Esophagus (tissue), 2 donors: ENCODE results near the gene SLC2A4. TPM values are rescaled to one million over a fixed set of nuclear protein-coding genes. Genes with fewer than 3 reads are reported as not detected.
A peak's percentile ranks its signal among the peaks of the same experiment; 100 is the strongest.

Experiments
- H3K27ac ChIP-seq, 2 donors: one replicate each; pipeline ENCODE4 v1.5.1; 2013; ENCODE audit warnings: low read depth in 2 of 2, mild to moderate bottlenecking in 2 of 2, inconsistent platforms in 1 of 2, low read length in 1 of 2, moderate library complexity in 1 of 2
- H3K27me3 ChIP-seq, 2 donors: one replicate each; pipeline ENCODE4 v1.6.1; 2013; ENCODE audit warnings: low read length in 2 of 2, control low read depth in 1 of 2, mild to moderate bottlenecking in 1 of 2; ENCODE audit not compliant: insufficient read depth in 2 of 2, control insufficient read depth in 1 of 2
- H3K36me3 ChIP-seq, 2 donors: one replicate each; pipeline ENCODE4 v1.6.1; 2013; ENCODE audit warnings: low read length in 1 of 2; ENCODE audit not compliant: control insufficient read depth in 2 of 2, insufficient read depth in 2 of 2
- H3K4me1 ChIP-seq, 2 donors: one replicate each; pipeline ENCODE4 v1.6.1; 2013; ENCODE audit warnings: low read length in 1 of 2; ENCODE audit not compliant: control insufficient read depth in 2 of 2, insufficient read depth in 2 of 2
- H3K4me3 ChIP-seq, 2 donors: one replicate each; pipeline ENCODE4 v1.5.1; 2013; ENCODE audit warnings: low read length in 2 of 2, mild to moderate bottlenecking in 2 of 2, low read depth in 1 of 2, moderate library complexity in 1 of 2
- H3K9me3 ChIP-seq, 2 donors: one replicate each; pipeline ENCODE4 v1.6.1; 2013; ENCODE audit warnings: mild to moderate bottlenecking in 2 of 2, low read depth in 1 of 2, low read length in 1 of 2, moderate library complexity in 1 of 2; ENCODE audit not compliant: control insufficient read depth in 2 of 2, insufficient read depth in 1 of 2
- WGBS, 2 donors: extraction: QIAGEN DNeasy Blood & Tissue Kit; methylation state at CpG; one replicate each; pipeline ENCODE4 v1.1.7; 2013; 5-methylcytosine and 5-hydroxymethylcytosine counted together
- polyA plus RNA-seq, 2 donors: library from polyadenylated mRNA; stranded (reverse); fragments of 200-250 nt; gene quantifications; one replicate each; pipeline ENCODE4 v1.2.3, GENCODE V29; 2013
- donor health status: healthy with polysubstance abuse.
- donor health status: Bipolar disorder and iron deficiency.

The SLC2A4 gene
- 1 to 10 TPM; 5.4 to 7.6 TPM for polyA plus RNA-seq

GRCh38 chr17:7281074-7281952 is at the start of gene SLC2A4:
Gene SLC2A4, plus strand, starts transcription at chr17:7281718. Its CDS starts 217 bp downstream, at chr17:7281935.
- H3K36me3 ChIP-seq: peaks cover 0 to 3% of the 10 kb centered on the region in 2 donors
- H3K4me3 ChIP-seq: peak within 1 kb of the TSS; percentile 35 to 53
- H3K9me3 ChIP-seq: no peaks in the 10 kb centered on the region
- 0 to 1% methylated on average over 67 to 71 of the region's 71 CpGs for WGBS, 2 donors
- H3K4me1 ChIP-seq: peaks cover 6 to 24% of the 10 kb centered on the region in 2 donors
- peak within 1 kb of the TSS; percentile 82 to 95 for H3K27ac ChIP-seq
- H3K27me3 ChIP-seq: no peaks in the 10 kb centered on the region

- no peak overlapping the region for H3K27ac ChIP-seq
- no peaks in the 10 kb centered on the region for H3K9me3 ChIP-seq
- H3K36me3 ChIP-seq: peaks cover 2 to 30% of the 10 kb centered on the region in 2 donors
- no peak overlapping the region for H3K4me3 ChIP-seq
- peaks cover 10 to 15% of the 10 kb centered on the region in 2 donors for H3K4me1 ChIP-seq
- no peaks in the 10 kb centered on the region for H3K27me3 ChIP-seq
- WGBS, 2 donors: 62 to 75% methylated on average over 5 of the region's 5 CpGs
These were observed 49.4 kb upstream of the SLC2A4 start for GRCh38 chr17:7232114-7232513.

- H3K27me3 ChIP-seq: no peaks in the 10 kb centered on the region
- H3K4me1 ChIP-seq: peaks cover 3 to 15% of the 10 kb centered on the region in 2 donors
- peaks cover 2 to 25% of the 10 kb centered on the region in 2 donors for H3K36me3 ChIP-seq
- peak overlapping the region; percentile 82 to 95 for H3K27ac ChIP-seq
- WGBS, 2 donors: 0 to 1% methylated on average over 9 of the region's 9 CpGs
- no peaks in the 10 kb centered on the region for H3K9me3 ChIP-seq
- H3K4me3 ChIP-seq: peak overlapping the region; percentile 64 to 82
These were observed 47.8 kb upstream of the SLC2A4 start for GRCh38 chr17:7233701-7234082.

GRCh38 chr17:7234083-7234951 is 47.2 kb upstream of the SLC2A4 start, which contains the start of gene DVL2:
Gene DVL2, minus strand, starts transcription at chr17:7234517. Its CDS starts 255 bp downstream, at chr17:7234262.
- WGBS, 2 donors: 1% methylated on average over 66 to 72 of the region's 72 CpGs
- H3K27me3 ChIP-seq: no peaks in the 10 kb centered on the region
- H3K4me3 ChIP-seq: peak within 1 kb of the TSS; percentile 64 to 82
- peaks cover 2 to 19% of the 10 kb centered on the region in 2 donors for H3K36me3 ChIP-seq
- H3K9me3 ChIP-seq: no peaks in the 10 kb centered on the region
- peak within 1 kb of the TSS; percentile 82 to 95 for H3K27ac ChIP-seq
- H3K4me1 ChIP-seq: peaks cover 3 to 10% of the 10 kb centered on the region in 2 donors

GRCh38 chr17:7235693-7236665 is 45.5 kb upstream of the SLC2A4 start:
- Histone ChIP-seq H3K27me3 (no peaks in the 10 kb centered on the region), H3K27ac (peak overlapping the region in 1 of 2 donors; percentile 56), H3K4me3 (no peak overlapping the region), H3K9me3 (no peaks in the 10 kb centered on the region), H3K36me3 (peaks cover 4 to 10% of the 10 kb centered on the region in 2 donors), H3K4me1 (peaks cover 0 to 7% of the 10 kb centered on the region in 2 donors)
- WGBS, 2 donors: 71 to 76% methylated on average over 22 of the region's 22 CpGs

- Histone ChIP-seq H3K27ac (peak overlapping the region; percentile 95 to 98), H3K9me3 (no peaks in the 10 kb centered on the region), H3K4me3 (no peak overlapping the region), H3K27me3 (no peaks in the 10 kb centered on the region), H3K4me1 (peaks cover 0 to 11% of the 10 kb centered on the region in 2 donors), H3K36me3 (peaks cover 4 to 10% of the 10 kb centered on the region in 2 donors)
- WGBS, 2 donors: 81 to 83% methylated on average over 6 of the region's 6 CpGs
These were observed 44.7 kb upstream of the SLC2A4 start for GRCh38 chr17:7236808-7237207.

GRCh38 chr17:7237266-7237760 is 44.2 kb upstream of the SLC2A4 start:
- WGBS, 2 donors: 17 to 22% methylated on average over 6 of the region's 6 CpGs
- peak overlapping the region; percentile 95 to 98 for H3K27ac ChIP-seq
- H3K9me3 ChIP-seq: no peaks in the 10 kb centered on the region
- no peaks in the 10 kb centered on the region for H3K27me3 ChIP-seq
- peak overlapping the region; percentile 86 to 87 for H3K4me3 ChIP-seq
- peaks cover 4 to 10% of the 10 kb centered on the region in 2 donors for H3K36me3 ChIP-seq
- H3K4me1 ChIP-seq: peaks cover 0 to 11% of the 10 kb centered on the region in 2 donors

GRCh38 chr17:7237761-7238419 is 43.6 kb upstream of the SLC2A4 start:
- Histone ChIP-seq H3K4me1 (peaks cover 0 to 11% of the 10 kb centered on the region in 2 donors), H3K27me3 (no peaks in the 10 kb centered on the region)
- WGBS, 2 donors: 1% methylated on average over 49 to 72 of the region's 73 CpGs

More at GRCh38 chr17:7237761-7238419, 43.6 kb upstream of the SLC2A4 start:
- peak overlapping the region; percentile 95 to 98 for H3K27ac ChIP-seq
- H3K36me3 ChIP-seq: peaks cover 4 to 10% of the 10 kb centered on the region in 2 donors
- no peaks in the 10 kb centered on the region for H3K9me3 ChIP-seq
- peak overlapping the region; percentile 86 to 87 for H3K4me3 ChIP-seq
